ENCODE measurements around the gene SEMA3G. TPM values are rescaled to one million over a fixed set of nuclear protein-coding genes. Genes with fewer than 3 reads are reported as not detected.

The SEMA3G gene
- total RNA-seq, 1 experiment from 2014 or later: not detected

DNA sequence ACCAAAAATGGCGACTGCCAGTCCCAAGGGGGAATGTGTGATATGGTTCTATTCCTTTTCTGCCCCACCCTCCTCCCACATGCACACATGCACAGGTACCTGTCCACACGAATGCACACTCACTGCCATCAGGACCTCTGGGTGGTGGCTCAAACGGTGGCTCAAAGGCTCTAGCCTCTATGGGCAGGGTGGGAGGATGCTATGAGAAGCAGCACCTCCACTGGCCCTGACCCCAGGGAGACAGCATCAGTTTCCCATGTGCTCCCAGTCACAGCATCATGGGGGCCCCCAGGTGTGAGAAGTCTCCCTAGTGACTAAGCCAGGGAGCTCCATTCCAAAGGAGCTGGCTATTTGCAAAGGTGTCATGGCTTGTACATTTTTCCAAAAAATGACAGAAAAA lies 15.9 kb downstream of the SEMA3G start:
- H3K36me3 ChIP-seq (ENCODE audit: insufficient read depth, low read length, poor library complexity, severe bottlenecking): no peaks in the 10 kb centered on the region
- H3K27ac ChIP-seq (ENCODE audit: low read depth, low read length, poor library complexity, severe bottlenecking): no peak overlapping the region
- intact Hi-C loops (cut with micrococcal nuclease; ENCODE audit: unreplicated experiment): no loop called here
- H3K4me1 ChIP-seq (ENCODE audit: insufficient read depth, low read length, poor library complexity, severe bottlenecking): no peaks in the 10 kb centered on the region
- no peak for DNase-seq (ENCODE audit: low spot score)
- POLR2A ChIA-PET (ENCODE audit: low non-redundant PET): no interaction called here
- H3K9me3 ChIP-seq (ENCODE audit: low read depth, low read length, poor library complexity, severe bottlenecking): no peaks in the 10 kb centered on the region
- no peak overlapping the region for H3K4me3 ChIP-seq (ENCODE audit: low read depth, low read length, poor library complexity, severe bottlenecking)
- H3K27me3 ChIP-seq (replicated peaks; ENCODE audit: insufficient read depth, low read depth, low read length, poor library complexity): no peaks in the 10 kb centered on the region
- TF ChIP-seq, protein P1, sequence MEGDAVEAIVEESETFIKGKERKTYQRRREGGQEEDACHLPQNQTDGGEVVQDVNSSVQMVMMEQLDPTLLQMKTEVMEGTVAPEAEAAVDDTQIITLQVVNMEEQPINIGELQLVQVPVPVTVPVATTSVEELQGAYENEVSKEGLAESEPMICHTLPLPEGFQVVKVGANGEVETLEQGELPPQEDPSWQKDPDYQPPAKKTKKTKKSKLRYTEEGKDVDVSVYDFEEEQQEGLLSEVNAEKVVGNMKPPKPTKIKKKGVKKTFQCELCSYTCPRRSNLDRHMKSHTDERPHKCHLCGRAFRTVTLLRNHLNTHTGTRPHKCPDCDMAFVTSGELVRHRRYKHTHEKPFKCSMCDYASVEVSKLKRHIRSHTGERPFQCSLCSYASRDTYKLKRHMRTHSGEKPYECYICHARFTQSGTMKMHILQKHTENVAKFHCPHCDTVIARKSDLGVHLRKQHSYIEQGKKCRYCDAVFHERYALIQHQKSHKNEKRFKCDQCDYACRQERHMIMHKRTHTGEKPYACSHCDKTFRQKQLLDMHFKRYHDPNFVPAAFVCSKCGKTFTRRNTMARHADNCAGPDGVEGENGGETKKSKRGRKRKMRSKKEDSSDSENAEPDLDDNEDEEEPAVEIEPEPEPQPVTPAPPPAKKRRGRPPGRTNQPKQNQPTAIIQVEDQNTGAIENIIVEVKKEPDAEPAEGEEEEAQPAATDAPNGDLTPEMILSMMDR (conservative IDR thresholded peaks at IDR 0.05; ENCODE audit: low read depth, low read length): no peak
- no peak for TF ChIP-seq EZH2 (IDR thresholded peaks at IDR 0.05; ENCODE audit: borderline replicate concordance, low read depth, low read length, poor library complexity, severe bottlenecking)
- BruUV-seq (replicated peaks): no TSS peak
- CTCF ChIA-PET: no interaction called here

DNA sequence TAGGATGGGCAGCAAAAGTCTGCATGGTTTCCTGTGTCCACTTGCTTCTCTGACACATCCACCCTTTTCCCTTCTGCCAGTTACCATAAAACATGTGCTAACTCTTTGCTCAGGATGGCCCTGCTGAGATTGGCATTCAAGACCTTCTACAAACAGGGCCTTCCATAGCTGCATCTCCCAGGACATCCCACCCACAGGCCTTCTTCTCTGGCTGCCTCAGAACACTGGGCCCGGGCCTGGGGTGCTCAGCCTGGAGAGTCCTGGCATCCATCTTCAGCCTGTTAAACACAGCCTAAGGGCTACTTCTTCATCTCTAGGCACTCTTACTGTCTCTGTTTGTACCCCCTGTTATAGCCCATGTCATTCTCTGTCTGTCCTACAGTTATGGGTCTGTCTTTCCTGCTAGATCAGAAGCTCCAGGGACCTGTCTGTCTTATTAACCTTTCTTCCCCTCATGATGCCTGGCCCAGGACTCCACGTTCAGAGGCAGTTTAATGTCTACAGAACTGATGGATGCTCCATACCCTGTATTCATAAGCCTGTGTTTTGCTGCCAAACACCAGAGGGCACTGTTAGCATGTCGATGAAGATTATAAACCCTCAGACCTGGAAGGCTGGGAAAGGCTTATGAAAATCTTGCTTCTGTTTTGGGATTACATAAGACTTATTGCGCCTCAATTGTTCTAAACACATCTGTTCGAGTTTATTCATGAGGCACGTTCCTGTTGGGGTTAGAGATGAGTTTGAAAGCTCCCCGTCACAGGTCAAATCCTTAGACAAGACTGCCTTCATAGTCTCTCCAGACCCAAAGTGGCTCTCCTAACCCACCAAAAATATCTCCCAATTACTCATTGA lies 16.5 kb downstream of the SEMA3G start:
- H3K36me3 ChIP-seq (ENCODE audit: insufficient read depth, low read length, poor library complexity, severe bottlenecking): no peaks in the 10 kb centered on the region
- H3K9me3 ChIP-seq (ENCODE audit: low read depth, low read length, poor library complexity, severe bottlenecking): no peaks in the 10 kb centered on the region
- no peaks in the 10 kb centered on the region for H3K4me1 ChIP-seq (ENCODE audit: insufficient read depth, low read length, poor library complexity, severe bottlenecking)
- peak; percentile 60 for DNase-seq (ENCODE audit: low spot score)
- H3K27ac ChIP-seq (ENCODE audit: low read depth, low read length, poor library complexity, severe bottlenecking): no peak overlapping the region
- BruUV-seq (replicated peaks): no TSS peak
- CTCF ChIA-PET: interaction anchor here (0.6 kb wide), 1 partner anchor 460 kb away, joined by 3 read pairs; no protein-coding TSS in a partner anchor
- H3K27me3 ChIP-seq (replicated peaks; ENCODE audit: insufficient read depth, low read depth, low read length, poor library complexity): no peaks in the 10 kb centered on the region
- POLR2A ChIA-PET (ENCODE audit: low non-redundant PET): no interaction called here
- intact Hi-C loops (cut with micrococcal nuclease; ENCODE audit: unreplicated experiment): no loop called here
- TF ChIP-seq EZH2 (IDR thresholded peaks at IDR 0.05; ENCODE audit: borderline replicate concordance, low read depth, low read length, poor library complexity, severe bottlenecking): no peak
- TF ChIP-seq, protein P1 (conservative IDR thresholded peaks at IDR 0.05; ENCODE audit: low read depth, low read length): peak; percentile 68
- no peak overlapping the region for H3K4me3 ChIP-seq (ENCODE audit: low read depth, low read length, poor library complexity, severe bottlenecking)

DNA sequence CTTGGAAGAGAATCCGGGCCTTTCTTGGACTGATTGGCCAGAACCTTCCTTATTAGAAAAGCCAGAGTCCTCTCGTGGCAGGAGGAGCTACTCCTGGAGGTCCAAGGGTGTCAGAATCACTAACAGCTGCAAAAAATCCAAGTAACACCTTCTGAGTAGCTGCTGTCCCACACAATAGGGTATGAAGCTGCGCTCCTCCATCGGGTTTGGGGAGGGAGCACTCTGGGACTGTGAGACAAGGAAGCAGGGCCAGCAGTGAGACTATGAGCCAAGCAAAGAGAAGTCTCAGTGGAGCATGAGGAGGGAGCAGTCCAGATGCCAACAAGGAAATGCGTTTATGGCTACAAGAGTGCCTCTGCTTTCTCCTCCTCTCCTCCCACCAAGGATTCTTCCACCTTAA lies 21.7 kb downstream of the SEMA3G start:
- CTCF ChIA-PET: no interaction called here
- no peak overlapping the region for H3K27ac ChIP-seq (ENCODE audit: low read depth, low read length, poor library complexity, severe bottlenecking)
- H3K9me3 ChIP-seq (ENCODE audit: low read depth, low read length, poor library complexity, severe bottlenecking): no peaks in the 10 kb centered on the region
- no peaks in the 10 kb centered on the region for H3K27me3 ChIP-seq (replicated peaks; ENCODE audit: insufficient read depth, low read depth, low read length, poor library complexity)
- POLR2A ChIA-PET (ENCODE audit: low non-redundant PET): no interaction called here
- BruUV-seq (replicated peaks): no TSS peak
- DNase-seq (ENCODE audit: low spot score): no peak
- TF ChIP-seq, protein P1 (conservative IDR thresholded peaks at IDR 0.05; ENCODE audit: low read depth, low read length): no peak
- TF ChIP-seq EZH2 (IDR thresholded peaks at IDR 0.05; ENCODE audit: borderline replicate concordance, low read depth, low read length, poor library complexity, severe bottlenecking): no peak
- intact Hi-C loops (cut with micrococcal nuclease; ENCODE audit: unreplicated experiment): no loop called here
- H3K36me3 ChIP-seq (ENCODE audit: insufficient read depth, low read length, poor library complexity, severe bottlenecking): no peaks in the 10 kb centered on the region
- H3K4me1 ChIP-seq (ENCODE audit: insufficient read depth, low read length, poor library complexity, severe bottlenecking): no peaks in the 10 kb centered on the region
- H3K4me3 ChIP-seq (ENCODE audit: low read depth, low read length, poor library complexity, severe bottlenecking): no peak overlapping the region
